GM18868 (cell line): ENCODE measurements around the gene DNAJB7.
A peak's percentile ranks its signal among the peaks of the same experiment; 100 is the strongest.
"Not testable (repeated sequence)": the region's sequence is repeated elsewhere in the genome, so short reads cannot be mapped to it uniquely, and the experiment has no call there.

Experiments
- ATAC-seq: cut with Tn5 transposase; IDR thresholded peaks from one replicate; pipeline ENCODE4 v1.9.1; 2021; ENCODE audit warnings: mild to moderate bottlenecking, moderate library complexity; ENCODE audit not compliant: unreplicated experiment

DNAJB7 gene

GRCh38 chr22:40862013-40862412, at the start of gene DNAJB7:
Gene DNAJB7, minus strand, starts transcription at chr22:40862113. Its CDS starts 119 bp downstream, at chr22:40861994.
- no peak for ATAC-seq

GRCh38 chr22:40908895-40909294, 47.0 kb upstream of the DNAJB7 start:
- ATAC-seq: no peak

- no peak for ATAC-seq
Measured at GRCh38 chr22:40904101-40904500, 42.2 kb upstream of the DNAJB7 start.

- no peak for ATAC-seq
Measured at GRCh38 chr22:40898850-40899357, 37.0 kb upstream of the DNAJB7 start.

- ATAC-seq: no peak
Measured at GRCh38 chr22:40894417-40894816, 32.5 kb upstream of the DNAJB7 start.

- no peak for ATAC-seq
Measured at GRCh38 chr22:40890881-40891280, 29.0 kb upstream of the DNAJB7 start.

- no peak for ATAC-seq
Measured at GRCh38 chr22:40889116-40889515, 27.2 kb upstream of the DNAJB7 start.

- ATAC-seq: no peak
Measured at GRCh38 chr22:40878922-40879321, 17.0 kb upstream of the DNAJB7 start.

GRCh38 chr22:40877488-40877887, 15.6 kb upstream of the DNAJB7 start:
- no peak for ATAC-seq

GRCh38 chr22:40876907-40877306, 15.0 kb upstream of the DNAJB7 start:
- no peak for ATAC-seq

- no peak for ATAC-seq
Measured at GRCh38 chr22:40875111-40875510, 13.2 kb upstream of the DNAJB7 start.

- no peak for ATAC-seq
Measured at GRCh38 chr22:40874016-40874415, 12.1 kb upstream of the DNAJB7 start.

GRCh38 chr22:40868379-40868778, 6.5 kb upstream of the DNAJB7 start:
- ATAC-seq: not testable (repeated sequence)

GRCh38 chr22:40867109-40867508, 5.2 kb upstream of the DNAJB7 start:
- no peak for ATAC-seq

GRCh38 chr22:40862537-40862936, 624 bp upstream of the DNAJB7 start:
- no peak for ATAC-seq

- ATAC-seq: no peak
Measured at GRCh38 chr22:40857309-40857855, 4.5 kb downstream of the DNAJB7 start.

- peak; percentile 87 for ATAC-seq
Measured at GRCh38 chr22:40856513-40857308, 5.2 kb downstream of the DNAJB7 start, which contains the start of the genes ST13 and XPNPEP3. Gene ST13, minus strand, starts transcription at chr22:40856639. Its CDS starts 99 bp downstream, at chr22:40856540. Gene XPNPEP3, plus strand, starts transcription at chr22:40857148. Its CDS starts 34 bp downstream, at chr22:40857182.

- peak; percentile 13 for ATAC-seq
Measured at GRCh38 chr22:40855979-40856512, 5.9 kb downstream of the DNAJB7 start.

GRCh38 chr22:40855071-40855978, 6.6 kb downstream of the DNAJB7 start:
- ATAC-seq: no peak

GRCh38 chr22:40853961-40854360, 8.0 kb downstream of the DNAJB7 start:
- no peak for ATAC-seq

GRCh38 chr22:40853333-40853732, 8.6 kb downstream of the DNAJB7 start:
- no peak for ATAC-seq
